Endothelial cell of umbilical vein (primary cell): Measurements from ENCODE around the gene LRRC59.

Source experiments
- CTCF ChIP-seq, 2 donors: IDR thresholded peaks; 1 replicate in 1 of 2; 2 replicates in 1 of 2; pipeline ENCODE4 v1.5.1; 2011; ENCODE audit warnings: low read length in 2 of 2, mild to moderate bottlenecking in 2 of 2, moderate library complexity in 2 of 2, control low read depth in 1 of 2, inconsistent platforms in 1 of 2, low read depth in 1 of 2; ENCODE audit not compliant: insufficient read depth in 1 of 2; ENCODE audit errors: extremely low read depth in 1 of 2
- FOS ChIP-seq: IDR thresholded peaks from 2 replicates; pipeline ENCODE4 v1.6.1; 2011; ENCODE audit warnings: mild to moderate bottlenecking, low read length, moderate library complexity, borderline replicate concordance; ENCODE audit not compliant: insufficient read depth
- MAX ChIP-seq: IDR thresholded peaks from 2 replicates; pipeline ENCODE4 v1.6.1; 2011; ENCODE audit not compliant: insufficient read depth, insufficient read length
- MYC ChIP-seq: IDR thresholded peaks from one replicate; pipeline ENCODE4 v1.6.1; 2011; ENCODE audit warnings: mild to moderate bottlenecking, low read depth, low read length
- POLR2A ChIP-seq: IDR thresholded peaks from 2 replicates; pipeline ENCODE4 v1.6.1; 2012; ENCODE audit warnings: low read depth, mild to moderate bottlenecking, control low read depth, low read length
- POLR2AphosphoS5 ChIP-seq: IDR thresholded peaks from 2 replicates; pipeline ENCODE4 v1.6.1; 2012; ENCODE audit warnings: low read depth, mild to moderate bottlenecking, control low read depth, low read length, moderate library complexity; ENCODE audit not compliant: insufficient read depth

- TF ChIP-seq CTCF (IDR thresholded peaks at IDR 0.05; ENCODE audit: extremely low read depth in 1 of 2, insufficient read depth in 1 of 2, low read depth in 1 of 2, low read length in 2 of 2) (no peak), POLR2AphosphoS5 (no peak), FOS (no peak), MAX (no peak), POLR2A (no peak), MYC (no peak)
Measured at GRCh38 chr17:50352693-50353599, 44.4 kb downstream of the LRRC59 start.
